ENCODE measurements around the gene DNAH7.

DNA sequence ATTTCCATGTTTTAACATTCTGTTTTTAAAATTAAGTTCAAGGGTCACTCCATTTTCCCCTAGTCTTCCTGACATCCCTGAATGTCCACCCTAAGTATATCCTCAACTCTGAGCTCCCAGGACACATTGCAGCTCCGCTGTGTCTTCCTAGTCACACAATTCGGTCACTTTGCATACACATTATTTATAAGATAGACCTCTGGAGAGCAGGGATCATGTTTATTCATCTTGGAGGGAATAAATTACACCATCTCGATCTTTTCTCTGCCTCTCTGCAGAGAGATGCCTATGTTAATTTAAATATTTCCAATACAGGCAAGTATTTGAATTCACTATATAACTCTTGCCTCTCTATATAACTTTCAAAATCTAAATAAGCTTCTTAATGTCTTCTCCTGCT is 245.4 kb downstream of the DNAH7 start:
- TF ChIP-seq, protein P1, sequence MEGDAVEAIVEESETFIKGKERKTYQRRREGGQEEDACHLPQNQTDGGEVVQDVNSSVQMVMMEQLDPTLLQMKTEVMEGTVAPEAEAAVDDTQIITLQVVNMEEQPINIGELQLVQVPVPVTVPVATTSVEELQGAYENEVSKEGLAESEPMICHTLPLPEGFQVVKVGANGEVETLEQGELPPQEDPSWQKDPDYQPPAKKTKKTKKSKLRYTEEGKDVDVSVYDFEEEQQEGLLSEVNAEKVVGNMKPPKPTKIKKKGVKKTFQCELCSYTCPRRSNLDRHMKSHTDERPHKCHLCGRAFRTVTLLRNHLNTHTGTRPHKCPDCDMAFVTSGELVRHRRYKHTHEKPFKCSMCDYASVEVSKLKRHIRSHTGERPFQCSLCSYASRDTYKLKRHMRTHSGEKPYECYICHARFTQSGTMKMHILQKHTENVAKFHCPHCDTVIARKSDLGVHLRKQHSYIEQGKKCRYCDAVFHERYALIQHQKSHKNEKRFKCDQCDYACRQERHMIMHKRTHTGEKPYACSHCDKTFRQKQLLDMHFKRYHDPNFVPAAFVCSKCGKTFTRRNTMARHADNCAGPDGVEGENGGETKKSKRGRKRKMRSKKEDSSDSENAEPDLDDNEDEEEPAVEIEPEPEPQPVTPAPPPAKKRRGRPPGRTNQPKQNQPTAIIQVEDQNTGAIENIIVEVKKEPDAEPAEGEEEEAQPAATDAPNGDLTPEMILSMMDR (IDR thresholded peaks at IDR 0.05): no peak
- no peak for TF ChIP-seq POLR2A (IDR thresholded peaks at IDR 0.05)

Data from testis (tissue), 2 donors.